ENCODE measurements around the gene ST3GAL4. TPM values are rescaled to one million over a fixed set of nuclear protein-coding genes. Genes with fewer than 3 reads are reported as not detected.

ST3GAL4 gene
- total RNA-seq, 1 experiment from 2014 or later = 11.2 TPM

DNA sequence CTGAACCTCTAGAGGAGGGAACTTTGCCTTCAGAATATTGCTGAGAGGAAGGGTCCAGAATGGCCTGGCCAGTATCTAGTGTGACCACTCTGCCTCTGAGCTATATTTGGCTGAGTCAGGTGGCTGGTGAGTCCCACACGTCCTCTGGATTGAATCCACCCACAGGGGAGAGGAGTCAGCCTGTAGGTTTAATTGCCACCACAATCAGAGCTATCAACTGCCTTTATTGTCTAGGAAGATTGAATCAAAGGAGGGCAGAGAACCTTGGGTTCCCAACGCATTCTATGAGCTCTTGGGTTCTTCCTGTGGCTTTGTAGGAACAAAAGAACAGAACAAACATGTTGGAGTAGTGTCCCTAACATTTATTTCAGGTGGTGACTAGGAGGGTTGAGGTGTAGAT, 67.7 kb downstream of the ST3GAL4 start:
- Histone ChIP-seq H3K9me3 (no peaks in the 10 kb centered on the region), H3K4me3 (ENCODE audit: low read depth, low read length) (no peak overlapping the region), H3K4me1 (peaks cover 7% of the 10 kb centered on the region), H3K27me3 (replicated peaks; ENCODE audit: control insufficient read depth, insufficient read depth, low read length) (no peaks in the 10 kb centered on the region), H3K36me3 (ENCODE audit: control insufficient read depth, insufficient read depth, low read length) (no peaks in the 10 kb centered on the region)
- intact Hi-C loops (cut with micrococcal nuclease; ENCODE audit: unreplicated experiment) = no loop called here
- H3K27me3 Mint-ChIP-seq (ENCODE audit: insufficient read depth, unreplicated experiment) = no peaks in the 10 kb centered on the region
- H3K4me1 Mint-ChIP-seq (ENCODE audit: low read depth, unreplicated experiment) = peaks cover 9% of the 10 kb centered on the region
- TF ChIP-seq CTCF (IDR thresholded peaks at IDR 0.05; ENCODE audit: insufficient read depth in 1 of 2, low read depth in 1 of 2, low read length in 1 of 2, severe bottlenecking in 1 of 2, unreplicated experiment in 1 of 2) = no peak
- POLR2A ChIA-PET = no interaction called here
- BruUV-seq (replicated peaks) = no TSS peak
- DNase-seq = no peak
- no peak overlapping the region for H3K27ac Mint-ChIP-seq (ENCODE audit: unreplicated experiment)
- H3K36me3 Mint-ChIP-seq (ENCODE audit: insufficient read depth, unreplicated experiment) = no peaks in the 10 kb centered on the region
- H3K4me3 Mint-ChIP-seq (ENCODE audit: unreplicated experiment) = no peak overlapping the region
- H3K9me3 Mint-ChIP-seq (ENCODE audit: unreplicated experiment) = no peaks in the 10 kb centered on the region
- CTCF ChIA-PET = interaction anchor here (0.6 to 1.0 kb wide), 2 partner anchors 18 to 57 kb away, joined by 3 to 4 read pairs; no protein-coding TSS in a partner anchor

- Mint-ChIP-seq H3K27me3 (ENCODE audit: insufficient read depth, unreplicated experiment) (no peaks in the 10 kb centered on the region), H3K4me1 (ENCODE audit: low read depth, unreplicated experiment) (peaks cover 9% of the 10 kb centered on the region), H3K9me3 (ENCODE audit: unreplicated experiment) (no peaks in the 10 kb centered on the region), H3K4me3 (ENCODE audit: unreplicated experiment) (no peak overlapping the region), H3K36me3 (ENCODE audit: insufficient read depth, unreplicated experiment) (no peaks in the 10 kb centered on the region), H3K27ac (ENCODE audit: unreplicated experiment) (no peak overlapping the region)
- no TSS peak for BruUV-seq (replicated peaks)
- no peaks in the 10 kb centered on the region for H3K9me3 ChIP-seq
- H3K4me1 ChIP-seq = peaks cover 7% of the 10 kb centered on the region
- intact Hi-C loops (cut with micrococcal nuclease; ENCODE audit: unreplicated experiment) = no loop called here
- no peak overlapping the region for H3K4me3 ChIP-seq (ENCODE audit: low read depth, low read length)
- TF ChIP-seq CTCF (IDR thresholded peaks at IDR 0.05; ENCODE audit: insufficient read depth in 1 of 2, low read depth in 1 of 2, low read length in 1 of 2, severe bottlenecking in 1 of 2, unreplicated experiment in 1 of 2) = no peak
- no peaks in the 10 kb centered on the region for H3K27me3 ChIP-seq (replicated peaks; ENCODE audit: control insufficient read depth, insufficient read depth, low read length)
- CTCF ChIA-PET = interaction anchor here (0.6 to 1.0 kb wide), 2 partner anchors 17 to 57 kb away, joined by 3 to 4 read pairs; no protein-coding TSS in a partner anchor
- no peak for DNase-seq
- POLR2A ChIA-PET = no interaction called here
- no peaks in the 10 kb centered on the region for H3K36me3 ChIP-seq (ENCODE audit: control insufficient read depth, insufficient read depth, low read length)
These were observed 68.3 kb downstream of the ST3GAL4 start for GRCh38 chr11:126423743-126424142.

DNA sequence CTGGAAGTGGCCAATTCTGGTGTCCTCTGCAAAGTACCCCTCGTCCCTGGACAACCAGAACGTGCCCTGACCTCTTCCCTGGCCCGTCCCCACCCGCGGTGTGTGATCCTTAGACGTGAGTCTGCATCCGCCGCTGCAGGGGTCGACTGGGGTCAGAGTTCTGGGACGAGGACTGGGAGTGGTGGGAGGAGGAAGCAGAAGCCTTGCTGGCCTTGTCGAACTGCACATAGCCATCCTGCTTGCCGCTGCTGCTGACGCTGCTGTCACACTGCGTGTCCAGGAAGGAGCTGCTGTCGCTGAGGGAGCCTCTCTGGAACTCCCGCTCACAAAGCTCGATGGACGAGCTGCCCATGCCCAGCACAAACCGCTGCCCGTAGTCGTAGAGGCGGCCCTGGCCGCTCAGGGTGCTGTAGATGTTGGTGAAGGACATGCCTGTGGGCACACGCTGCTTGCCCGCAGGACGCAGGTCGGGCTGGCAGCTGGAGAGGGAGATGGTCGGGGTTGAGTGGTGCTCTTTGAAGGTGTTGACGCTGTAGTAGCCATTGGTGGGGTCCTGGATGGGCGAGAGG, 69.1 kb downstream of the ST3GAL4 start:
- Histone ChIP-seq H3K4me1 (peaks cover 7% of the 10 kb centered on the region), H3K36me3 (ENCODE audit: control insufficient read depth, insufficient read depth, low read length) (no peaks in the 10 kb centered on the region), H3K27me3 (replicated peaks; ENCODE audit: control insufficient read depth, insufficient read depth, low read length) (no peaks in the 10 kb centered on the region), H3K9me3 (no peaks in the 10 kb centered on the region), H3K4me3 (ENCODE audit: low read depth, low read length) (no peak overlapping the region)
- H3K27ac Mint-ChIP-seq (ENCODE audit: unreplicated experiment) = peak overlapping the region; percentile 2
- POLR2A ChIA-PET = no interaction called here
- no peaks in the 10 kb centered on the region for H3K36me3 Mint-ChIP-seq (ENCODE audit: insufficient read depth, unreplicated experiment)
- no peak for TF ChIP-seq CTCF (IDR thresholded peaks at IDR 0.05; ENCODE audit: insufficient read depth in 1 of 2, low read depth in 1 of 2, low read length in 1 of 2, severe bottlenecking in 1 of 2, unreplicated experiment in 1 of 2)
- peak in 1 of 2 experiments; percentile 40 for DNase-seq
- intact Hi-C loops (cut with micrococcal nuclease; ENCODE audit: unreplicated experiment) = no loop called here
- H3K9me3 Mint-ChIP-seq (ENCODE audit: unreplicated experiment) = no peaks in the 10 kb centered on the region
- H3K27me3 Mint-ChIP-seq (ENCODE audit: insufficient read depth, unreplicated experiment) = no peaks in the 10 kb centered on the region
- no TSS peak for BruUV-seq (replicated peaks)
- H3K4me1 Mint-ChIP-seq (ENCODE audit: low read depth, unreplicated experiment) = peaks cover 9% of the 10 kb centered on the region
- CTCF ChIA-PET = interaction anchor here (1.4 kb wide), 1 partner anchor 114 kb away, joined by 3 read pairs; no protein-coding TSS in a partner anchor
- H3K4me3 Mint-ChIP-seq (ENCODE audit: unreplicated experiment) = no peak overlapping the region
